Loucy (cell line): Measurements from ENCODE around the gene IL17C.

Experiments
- H2AFZ ChIP-seq: fragments of 200-600 bp; sonication (generic); 2 replicates; pipeline ENCODE4 v1.6.0; 2016; ENCODE audit warnings: antibody characterized with exemption, mild to moderate bottlenecking, low read length, moderate library complexity
- H3F3A ChIP-seq: fragments of 200-600 bp; 2 replicates; pipeline ENCODE4 v1.6.0; 2016; ENCODE audit warnings: antibody characterized with exemption, low read depth, mild to moderate bottlenecking
- H3K27me3 ChIP-seq: fragments of 200-600 bp; sonication (generic); 2 replicates; pipeline ENCODE4 v1.6.1; 2014; ENCODE audit warnings: low read length, mild to moderate bottlenecking; ENCODE audit not compliant: insufficient read depth, poor library complexity, severe bottlenecking
- H3K36me3 ChIP-seq: fragments of 200-600 bp; sonication (generic); 2 replicates; pipeline ENCODE4 v1.6.1; 2016; ENCODE audit warnings: low read length; ENCODE audit not compliant: insufficient read depth
- H3K4me1 ChIP-seq: fragments of 200-600 bp; sonication (generic); 2 replicates; pipeline ENCODE4 v1.5.1; 2014; ENCODE audit warnings: low read length, mild to moderate bottlenecking; ENCODE audit not compliant: insufficient read depth, poor library complexity, severe bottlenecking
- H3K4me2 ChIP-seq: fragments of 200-600 bp; sonication (generic); 2 replicates; pipeline ENCODE4 v1.6.0; 2014; ENCODE audit warnings: antibody characterized with exemption, low read length, low read depth, mild to moderate bottlenecking; ENCODE audit not compliant: poor library complexity, severe bottlenecking
- H3K4me3 ChIP-seq: fragments of 200-600 bp; sonication (generic); 2 replicates; pipeline ENCODE4 v1.5.1; 2014; ENCODE audit warnings: low read length, mild to moderate bottlenecking, mixed read lengths; ENCODE audit not compliant: poor library complexity, severe bottlenecking
- H3K79me2 ChIP-seq: fragments of 200-600 bp; sonication (generic); 2 replicates; pipeline ENCODE4 v1.6.1; 2014; ENCODE audit warnings: low read length; ENCODE audit not compliant: insufficient read depth
- H3K9ac ChIP-seq: fragments of 200-600 bp; sonication (generic); 2 replicates; pipeline ENCODE4 v1.6.0; 2014; ENCODE audit warnings: mild to moderate bottlenecking, low read depth, low read length, moderate library complexity; ENCODE audit not compliant: poor library complexity, severe bottlenecking
- H3K9me2 ChIP-seq: fragments of 200-600 bp; sonication (generic); replicated peaks from 2 replicates; pipeline ENCODE4 v1.6.1; 2016; ENCODE audit warnings: low read depth, low read length, mixed read lengths
- H3K9me3 ChIP-seq: fragments of 200-600 bp; sonication (generic); 2 replicates; pipeline ENCODE4 v1.6.1; 2014; ENCODE audit warnings: mild to moderate bottlenecking, antibody characterized with exemption, low read length, low read depth; ENCODE audit not compliant: insufficient read depth
- H4K20me1 ChIP-seq: fragments of 200-600 bp; sonication (generic); 2 replicates; pipeline ENCODE4 v1.6.0; 2014; ENCODE audit warnings: antibody characterized with exemption, low read length, mild to moderate bottlenecking; ENCODE audit not compliant: insufficient read depth, poor library complexity, severe bottlenecking
- CTCF ChIP-seq: fragments of 200-600 bp; sonication (generic); conservative IDR thresholded peaks from 2 replicates; pipeline ENCODE4 v1.5.1; 2014; ENCODE audit warnings: mild to moderate bottlenecking, antibody characterized with exemption, low read length
- EZH2phosphoT487 ChIP-seq: fragments of 200-600 bp; IDR thresholded peaks from 2 replicates; pipeline ENCODE4 v1.6.1; 2018; ENCODE audit warnings: antibody characterized with exemption, mild to moderate bottlenecking, moderate library complexity, borderline replicate concordance

Gene IL17C

GRCh38 chr16:88599825-88600538 is 38.4 kb upstream of the IL17C start:
- Histone ChIP-seq H4K20me1 (no peaks in the 10 kb centered on the region), H2AFZ (no peak overlapping the region), H3K9me2 (no peaks in the 10 kb centered on the region), H3K27me3 (no peaks in the 10 kb centered on the region), H3K36me3 (peaks cover 22% of the 10 kb centered on the region; the same call in 1 of the 2 replicates), H3K79me2 (no peaks in the 10 kb centered on the region), H3K4me1 (no peaks in the 10 kb centered on the region), H3K9me3 (no peaks in the 10 kb centered on the region), H3K4me3 (no peak overlapping the region), H3F3A (no peaks in the 10 kb centered on the region), H3K4me2 (no peak overlapping the region), H3K9ac (no peak overlapping the region)
- TF ChIP-seq EZH2phosphoT487 (no peak), CTCF (no peak)

GRCh38 chr16:88600539-88600896 is 37.9 kb upstream of the IL17C start:
- H3K4me3 ChIP-seq = no peak overlapping the region
- no peaks in the 10 kb centered on the region for H3K27me3 ChIP-seq
- TF ChIP-seq CTCF = no peak
- TF ChIP-seq EZH2phosphoT487 = no peak
- no peaks in the 10 kb centered on the region for H4K20me1 ChIP-seq
- H3K36me3 ChIP-seq = peaks cover 22% of the 10 kb centered on the region; the same call in 1 of the 2 replicates
- H2AFZ ChIP-seq = no peak overlapping the region
- H3K9me3 ChIP-seq = no peaks in the 10 kb centered on the region
- H3K79me2 ChIP-seq = no peaks in the 10 kb centered on the region
- no peaks in the 10 kb centered on the region for H3K4me1 ChIP-seq
- H3K9ac ChIP-seq = no peak overlapping the region
- no peaks in the 10 kb centered on the region for H3K9me2 ChIP-seq
- no peaks in the 10 kb centered on the region for H3F3A ChIP-seq
- H3K4me2 ChIP-seq = no peak overlapping the region

- TF ChIP-seq CTCF (no peak), EZH2phosphoT487 (no peak)
- Histone ChIP-seq H3K4me3 (no peak overlapping the region), H3K9ac (no peak overlapping the region), H3F3A (no peaks in the 10 kb centered on the region), H3K79me2 (no peaks in the 10 kb centered on the region), H3K9me3 (no peaks in the 10 kb centered on the region), H3K36me3 (peaks cover 24% of the 10 kb centered on the region; the same call in 1 of the 2 replicates), H3K4me2 (no peak overlapping the region), H3K9me2 (no peaks in the 10 kb centered on the region), H3K27me3 (no peaks in the 10 kb centered on the region), H4K20me1 (no peaks in the 10 kb centered on the region), H3K4me1 (no peaks in the 10 kb centered on the region), H2AFZ (no peak overlapping the region)
Measured at GRCh38 chr16:88601313-88602036, 36.9 kb upstream of the IL17C start.
